HCT116 (cell line): ENCODE data around the gene ARL11.

Source experiments
- ATF3 ChIP-seq: IDR thresholded peaks from 2 replicates; pipeline ENCODE4 v1.6.1; 2012
- CTCF ChIP-seq, 3 experiments: fragments of 200-600 bp in 1 of 3; sonication (generic) in 1 of 3; IDR thresholded peaks in 2 of 3; conservative IDR thresholded peaks in 1 of 3; 2 replicates each; pipeline ENCODE4 v1.5.1; 2012 to 2017; ENCODE audit warnings: low read depth in 2 of 3, low read length in 2 of 3, antibody characterized with exemption in 1 of 3, borderline replicate concordance in 1 of 3, control low read depth in 1 of 3, mild to moderate bottlenecking in 1 of 3, mixed read lengths in 1 of 3, mixed run types in 1 of 3, moderate library complexity in 1 of 3; ENCODE audit not compliant: insufficient read depth in 1 of 3
- EGR1 ChIP-seq: IDR thresholded peaks from 2 replicates; pipeline ENCODE4 v1.6.1; 2012; ENCODE audit warnings: low read depth
- EZH2phosphoT487 ChIP-seq: fragments of 200-600 bp; IDR thresholded peaks from 2 replicates; pipeline ENCODE4 v1.6.1; 2018; ENCODE audit warnings: antibody characterized with exemption, borderline replicate concordance
- FOSL1 ChIP-seq: IDR thresholded peaks from 2 replicates; pipeline ENCODE4 v1.6.1; 2012; ENCODE audit warnings: low read depth
- MAX ChIP-seq: IDR thresholded peaks from 2 replicates; pipeline ENCODE4 v1.6.1; 2012
- POLR2A ChIP-seq: IDR thresholded peaks from 2 replicates; pipeline ENCODE4 v1.7.0; 2011; ENCODE audit warnings: borderline replicate concordance; ENCODE audit not compliant: insufficient read depth, insufficient read length; ENCODE audit errors: extremely low read depth
- POLR2AphosphoS5 ChIP-seq: IDR thresholded peaks from 2 replicates; pipeline ENCODE4 v1.6.1; 2011; ENCODE audit warnings: mild to moderate bottlenecking, low read depth, low read length, moderate library complexity
- RAD21 ChIP-seq: IDR thresholded peaks from 2 replicates; pipeline ENCODE4 v1.6.1; 2012; ENCODE audit warnings: low read depth, mild to moderate bottlenecking
- REST ChIP-seq: IDR thresholded peaks from 2 replicates; pipeline ENCODE4 v1.6.1; 2012; ENCODE audit warnings: low read depth
- SP1 ChIP-seq: IDR thresholded peaks from 2 replicates; pipeline ENCODE4 v1.6.1; 2012; ENCODE audit warnings: low read depth
- ZFX ChIP-seq: fragments of 450-650 bp; IDR thresholded peaks from 2 replicates; pipeline ENCODE4 v1.6.1; 2017

GRCh38 chr13:49635599-49636433, 7.5 kb downstream of the ARL11 start:
- TF ChIP-seq RAD21 (no peak), EGR1 (no peak), REST (no peak), FOSL1 (no peak), POLR2A (no peak), CTCF (IDR thresholded peaks at IDR 0.05 in 2 of 3, conservative IDR thresholded peaks at IDR 0.05 in 1 of 3; ENCODE audit: borderline replicate concordance in 1 of 3, insufficient read depth in 1 of 3, low read depth in 2 of 3, low read length in 2 of 3) (no peak), MAX (no peak), SP1 (no peak), ATF3 (no peak), EZH2phosphoT487 (no peak), POLR2AphosphoS5 (no peak), ZFX (no peak)
